Measurements from ENCODE around the gene RAD51AP2.

The RAD51AP2 gene

GRCh38 chr2:17538022-17538843 lies 20.0 kb upstream of the RAD51AP2 start:
- peak overlapping the region; percentile 26 for H3K4me3 ChIP-seq (ENCODE audit: severe bottlenecking)
- DNase-seq (ENCODE audit: low spot score) (no peak), ATAC-seq (ENCODE audit: low read depth) (peak; percentile 22)
- TF ChIP-seq CTCF (IDR thresholded peaks at IDR 0.05; ENCODE audit: poor library complexity, severe bottlenecking) = no peak
- H3K9me3 ChIP-seq (ENCODE audit: severe bottlenecking) = no peaks in the 10 kb centered on the region
- peak overlapping the region; percentile 3 for H3K27ac ChIP-seq (ENCODE audit: poor library complexity, severe bottlenecking)
- peaks cover 29% of the 10 kb centered on the region for H3K27me3 ChIP-seq (ENCODE audit: insufficient read depth, poor library complexity, severe bottlenecking)
- H3K36me3 ChIP-seq (ENCODE audit: low read depth) = no peaks in the 10 kb centered on the region
- H3K4me1 ChIP-seq (ENCODE audit: insufficient read depth, poor library complexity, severe bottlenecking) = peaks cover 10% of the 10 kb centered on the region

GRCh38 chr2:17536416-17536815 lies 18.2 kb upstream of the RAD51AP2 start:
- Histone ChIP-seq H3K36me3 (ENCODE audit: low read depth) (no peaks in the 10 kb centered on the region), H3K27me3 (ENCODE audit: insufficient read depth, poor library complexity, severe bottlenecking) (peaks cover 19% of the 10 kb centered on the region), H3K27ac (ENCODE audit: poor library complexity, severe bottlenecking) (peak overlapping the region; percentile 34), H3K4me3 (ENCODE audit: severe bottlenecking) (no peak overlapping the region), H3K9me3 (ENCODE audit: severe bottlenecking) (no peaks in the 10 kb centered on the region), H3K4me1 (ENCODE audit: insufficient read depth, poor library complexity, severe bottlenecking) (peaks cover 10% of the 10 kb centered on the region)
- TF ChIP-seq CTCF (IDR thresholded peaks at IDR 0.05; ENCODE audit: poor library complexity, severe bottlenecking) = no peak
- DNase-seq (ENCODE audit: low spot score) (no peak), ATAC-seq (ENCODE audit: low read depth) (peak; percentile 32; the same call in 2 of the 3 replicates)

GRCh38 chr2:17533546-17533945 lies 15.3 kb upstream of the RAD51AP2 start:
- no peak for TF ChIP-seq CTCF (IDR thresholded peaks at IDR 0.05; ENCODE audit: poor library complexity, severe bottlenecking)
- H3K27me3 ChIP-seq (ENCODE audit: insufficient read depth, poor library complexity, severe bottlenecking) = peaks cover 2% of the 10 kb centered on the region
- no peaks in the 10 kb centered on the region for H3K9me3 ChIP-seq (ENCODE audit: severe bottlenecking)
- peaks cover 4% of the 10 kb centered on the region for H3K4me1 ChIP-seq (ENCODE audit: insufficient read depth, poor library complexity, severe bottlenecking)
- H3K4me3 ChIP-seq (ENCODE audit: severe bottlenecking) = no peak overlapping the region
- no peak overlapping the region for H3K27ac ChIP-seq (ENCODE audit: poor library complexity, severe bottlenecking)
- ATAC-seq (ENCODE audit: low read depth) (no peak), DNase-seq (ENCODE audit: low spot score) (no peak)
- no peaks in the 10 kb centered on the region for H3K36me3 ChIP-seq (ENCODE audit: low read depth)

- Histone ChIP-seq H3K36me3 (ENCODE audit: low read depth) (no peaks in the 10 kb centered on the region), H3K9me3 (ENCODE audit: severe bottlenecking) (no peaks in the 10 kb centered on the region), H3K27ac (ENCODE audit: poor library complexity, severe bottlenecking) (no peak overlapping the region), H3K27me3 (ENCODE audit: insufficient read depth, poor library complexity, severe bottlenecking) (peaks cover 2% of the 10 kb centered on the region), H3K4me3 (ENCODE audit: severe bottlenecking) (no peak overlapping the region), H3K4me1 (ENCODE audit: insufficient read depth, poor library complexity, severe bottlenecking) (no peaks in the 10 kb centered on the region)
- ATAC-seq (ENCODE audit: low read depth) (peak; percentile 48; the same call in 1 of the 3 replicates), DNase-seq (ENCODE audit: low spot score) (no peak)
- no peak for TF ChIP-seq CTCF (IDR thresholded peaks at IDR 0.05; ENCODE audit: poor library complexity, severe bottlenecking)
Measured at GRCh38 chr2:17529771-17530170, 11.5 kb upstream of the RAD51AP2 start.

GRCh38 chr2:17522303-17522702 lies 4.1 kb upstream of the RAD51AP2 start:
- ATAC-seq (ENCODE audit: low read depth) (no peak), DNase-seq (ENCODE audit: low spot score) (no peak)
- Histone ChIP-seq H3K27ac (ENCODE audit: poor library complexity, severe bottlenecking) (no peak overlapping the region), H3K9me3 (ENCODE audit: severe bottlenecking) (no peaks in the 10 kb centered on the region), H3K4me3 (ENCODE audit: severe bottlenecking) (no peak overlapping the region), H3K27me3 (ENCODE audit: insufficient read depth, poor library complexity, severe bottlenecking) (peaks cover 11% of the 10 kb centered on the region), H3K36me3 (ENCODE audit: low read depth) (no peaks in the 10 kb centered on the region), H3K4me1 (ENCODE audit: insufficient read depth, poor library complexity, severe bottlenecking) (peaks cover 6% of the 10 kb centered on the region)
- no peak for TF ChIP-seq CTCF (IDR thresholded peaks at IDR 0.05; ENCODE audit: poor library complexity, severe bottlenecking)

Data from RWPE2 (cell line).